CD1c-positive myeloid dendritic cell (primary cell): ENCODE data around the gene AFG1L.
"Not testable (repeated sequence)": the region's sequence is repeated elsewhere in the genome, so short reads cannot be mapped to it uniquely, and the experiment has no call there.

Experiments
- DNase-seq: peaks from one replicate; pipeline ENCODE4 v3.0.0-alpha.2; 2016; ENCODE audit errors: extremely low spot score

AFG1L gene

DNA sequence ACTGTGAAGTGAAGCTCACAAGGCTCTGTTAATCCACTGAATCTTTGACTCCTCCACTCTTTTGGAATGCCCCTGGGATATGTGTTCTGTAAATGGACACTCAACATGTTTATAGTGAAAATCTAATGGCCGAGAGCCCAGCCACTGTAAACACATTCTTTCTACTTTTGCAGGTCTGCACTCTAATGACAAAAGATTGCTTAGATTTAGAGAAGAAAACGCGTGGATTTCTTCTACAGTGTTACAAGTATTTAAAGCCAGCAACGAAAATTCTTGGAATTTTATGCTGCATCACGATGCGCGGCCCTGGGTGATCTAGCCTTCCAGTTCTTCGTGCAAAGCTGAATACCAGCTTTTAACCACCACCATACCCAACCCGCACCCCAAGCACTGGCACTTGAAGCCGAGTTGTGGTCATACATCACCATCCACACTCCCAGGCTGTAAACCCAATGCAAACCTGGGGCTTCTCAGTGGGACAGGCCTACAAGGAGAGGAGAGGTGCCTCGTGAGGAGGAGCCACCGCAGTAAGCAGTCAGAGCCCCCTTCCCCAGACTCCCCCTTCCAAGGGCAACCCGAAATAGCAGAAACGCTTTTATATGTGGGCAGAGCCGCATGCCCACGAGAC, 262.1 kb downstream of the AFG1L start:
- DNase-seq: no peak

DNA sequence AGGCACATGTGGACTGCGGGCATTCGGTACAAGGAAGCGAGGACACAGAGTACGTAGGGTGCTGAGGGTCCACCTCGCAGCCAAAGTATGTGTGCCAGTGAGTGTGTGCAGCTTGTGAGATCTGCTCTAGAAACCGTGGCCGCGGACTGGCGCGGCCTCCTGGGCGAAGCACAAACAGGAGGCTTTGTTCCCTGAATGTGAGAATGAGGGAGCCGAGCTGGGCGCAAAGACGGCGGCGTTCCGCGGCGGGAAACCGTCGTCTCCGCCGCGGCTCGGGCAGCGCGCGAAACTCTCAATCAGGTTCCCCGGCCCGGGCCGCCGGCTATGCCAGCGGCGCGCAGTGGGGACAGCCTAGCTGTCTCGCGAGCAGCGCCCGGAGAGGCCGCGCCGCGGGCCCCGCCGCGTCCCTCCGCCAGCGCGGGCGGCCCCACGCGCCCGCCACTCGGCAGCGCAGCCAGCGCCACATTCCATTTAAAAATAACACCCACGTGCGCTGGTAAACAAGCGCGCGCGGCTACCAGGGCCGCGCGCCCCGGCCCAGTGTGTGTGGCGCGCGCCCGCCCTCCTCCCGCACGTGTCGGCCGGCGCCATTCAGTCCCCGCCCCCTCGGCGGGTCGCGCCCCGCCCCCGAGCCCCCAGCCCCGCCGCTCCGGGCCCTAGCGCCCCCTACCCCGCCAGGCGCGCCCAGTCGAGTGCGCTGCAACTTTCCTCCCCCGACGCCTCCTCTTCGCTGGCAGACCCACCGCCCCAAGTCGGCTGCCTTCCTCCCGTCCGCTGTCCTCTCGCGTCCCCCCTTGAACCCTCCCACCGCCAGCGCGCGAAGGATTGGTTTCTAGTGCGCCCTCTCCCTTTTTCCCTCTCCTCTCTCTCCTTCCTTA, 262.9 kb downstream of the AFG1L start:
- DNase-seq: peak; percentile 92

DNA sequence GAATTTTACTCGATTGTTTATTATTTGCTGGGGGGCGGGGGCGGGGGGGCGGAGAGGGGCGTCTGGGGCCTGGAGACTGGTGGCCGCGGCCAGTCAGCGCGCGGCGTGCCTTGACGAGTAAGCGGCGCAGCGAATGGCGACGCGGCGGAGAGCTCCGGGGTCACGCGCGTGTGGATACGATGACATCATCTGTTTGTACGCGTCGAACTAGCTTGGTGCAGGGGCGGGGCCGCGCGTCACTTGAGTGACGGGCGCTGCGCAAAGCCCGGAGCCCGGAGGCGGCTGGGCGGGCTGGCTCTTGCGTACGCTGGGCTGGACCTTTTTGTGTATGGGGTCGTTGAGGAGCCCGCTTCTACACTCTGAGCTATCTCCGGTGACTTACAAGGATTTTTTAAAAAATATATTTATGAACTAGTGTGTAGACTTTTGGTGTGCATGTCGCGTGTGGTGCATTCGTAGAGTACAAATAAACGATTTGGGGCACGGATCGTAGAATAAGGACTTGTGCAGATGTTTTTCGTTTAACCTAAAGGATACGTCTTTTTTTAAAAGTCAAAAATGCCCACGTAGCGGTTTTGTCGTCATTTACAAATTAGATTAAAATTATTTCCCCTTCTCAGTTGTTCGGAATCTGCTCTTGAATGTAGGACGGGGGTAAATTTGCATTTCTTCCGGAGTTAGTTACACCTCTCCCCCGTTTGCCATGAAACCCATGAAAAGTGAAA, 263.7 kb downstream of the AFG1L start:
- DNase-seq: peak; percentile 100

DNA sequence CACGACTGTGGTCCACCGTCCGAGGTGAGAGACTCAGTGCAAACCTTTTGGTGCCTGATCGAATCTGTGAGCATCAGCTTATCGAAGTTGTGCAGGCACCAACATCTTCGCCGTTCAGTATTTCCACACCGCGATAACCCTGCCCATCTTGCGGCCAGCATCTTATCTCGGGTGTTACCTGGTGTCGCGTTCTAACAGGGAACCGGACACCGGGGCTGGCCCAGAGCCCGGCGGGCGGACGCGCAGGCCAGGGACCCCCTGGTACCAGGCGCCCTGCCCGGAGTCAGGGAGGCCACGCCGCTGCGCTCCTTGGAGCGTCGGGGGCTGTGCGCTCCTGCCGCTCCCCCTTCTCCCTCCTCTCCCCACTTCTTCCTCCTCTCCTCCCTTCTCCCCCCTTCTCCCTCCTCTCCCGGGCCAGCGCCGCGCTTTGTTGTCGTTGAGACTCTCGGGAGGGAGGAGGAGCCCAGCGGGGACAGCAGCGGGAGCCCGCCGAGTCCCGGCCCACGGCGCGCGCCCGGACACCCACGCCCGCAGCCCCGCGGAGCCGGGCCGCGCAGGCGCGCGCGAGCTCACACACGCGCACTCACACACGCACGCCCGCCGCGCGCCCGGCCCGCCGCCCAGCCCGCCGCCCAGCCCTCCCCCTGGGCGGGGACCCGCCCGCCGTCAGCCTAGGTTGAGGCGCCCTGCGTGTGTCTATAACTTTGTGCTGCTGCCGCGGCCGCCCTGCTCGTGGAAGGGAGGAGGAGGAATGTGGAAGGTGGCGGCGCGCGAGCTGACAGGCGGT, 264.4 kb downstream of the AFG1L start:
- DNase-seq: peak; percentile 96

DNA sequence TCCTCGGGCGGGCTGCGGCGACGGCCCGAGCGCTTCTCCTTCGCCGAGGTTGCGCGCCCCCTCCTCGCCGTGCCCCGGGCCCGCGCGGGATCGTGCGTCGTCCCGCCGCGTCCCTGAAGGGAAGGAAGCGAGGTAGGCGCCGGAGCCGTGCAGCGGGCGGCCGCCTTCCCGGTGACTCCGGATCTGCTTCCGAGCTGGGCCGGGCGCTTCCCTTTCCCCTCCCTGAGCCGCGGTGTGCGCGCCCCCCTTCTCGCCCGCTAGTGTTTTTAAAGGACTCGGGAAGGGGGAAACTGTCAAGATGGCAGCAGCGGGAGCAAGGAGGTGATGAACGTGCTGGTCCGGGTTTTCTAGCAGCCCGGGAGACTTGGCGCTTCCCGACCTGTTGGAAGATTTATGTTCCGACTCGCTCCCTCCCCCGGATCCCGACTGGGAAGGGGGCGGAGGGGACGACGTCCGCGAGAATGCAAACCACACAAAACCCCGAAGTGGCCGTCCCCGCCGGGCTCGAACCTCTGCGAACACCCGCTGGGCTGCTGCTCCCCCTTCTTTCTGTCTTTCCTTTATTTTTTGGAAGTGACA, 265.1 kb downstream of the AFG1L start:
- DNase-seq: no peak

DNA sequence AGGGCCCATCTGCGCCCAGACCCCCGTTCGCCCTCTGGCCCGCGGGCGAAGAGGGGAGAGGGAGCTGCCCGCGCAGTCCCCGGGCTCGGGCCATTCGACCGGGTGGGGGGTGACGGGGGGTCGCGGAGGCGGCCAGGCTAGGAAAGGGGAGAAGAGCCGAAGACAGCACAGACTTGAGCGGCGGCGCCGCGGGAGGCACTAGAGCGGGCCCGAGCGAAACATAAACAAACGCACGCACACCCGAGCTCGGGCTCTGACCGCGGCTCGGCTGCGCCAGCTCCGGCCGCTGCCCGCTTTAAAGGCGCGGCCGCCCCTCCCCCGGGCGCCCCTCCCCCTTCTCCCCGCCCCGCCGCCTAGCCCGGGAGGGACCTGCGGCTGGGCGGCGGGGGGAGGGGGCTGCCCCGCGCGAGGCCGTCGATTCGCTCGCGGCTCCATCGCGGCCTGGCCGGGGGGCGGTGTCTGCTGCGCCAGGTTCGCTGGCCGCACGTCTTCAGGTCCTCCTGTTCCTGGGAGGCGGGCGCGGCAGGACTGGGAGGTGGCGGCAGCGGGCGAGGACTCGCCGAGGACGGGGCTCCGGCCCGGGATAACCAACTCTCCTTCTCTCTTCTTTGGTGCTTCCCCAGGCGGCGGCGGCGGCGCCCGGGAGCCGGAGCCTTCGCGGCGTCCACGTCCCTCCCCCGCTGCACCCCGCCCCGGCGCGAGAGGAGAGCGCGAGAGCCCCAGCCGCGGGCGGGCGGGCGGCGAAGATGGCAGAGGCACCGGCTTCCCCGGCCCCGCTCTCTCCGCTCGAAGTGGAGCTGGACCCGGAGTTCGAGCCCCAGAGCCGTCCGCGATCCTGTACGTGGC, 265.8 kb downstream of the AFG1L start, which contains the start of gene FOXO3:
FOXO3 (plus strand) TSS at position 455 of the 846 bp plus-strand sequence; CDS start at position 747, 292 bp downstream.
- peak; percentile 88 for DNase-seq

DNA sequence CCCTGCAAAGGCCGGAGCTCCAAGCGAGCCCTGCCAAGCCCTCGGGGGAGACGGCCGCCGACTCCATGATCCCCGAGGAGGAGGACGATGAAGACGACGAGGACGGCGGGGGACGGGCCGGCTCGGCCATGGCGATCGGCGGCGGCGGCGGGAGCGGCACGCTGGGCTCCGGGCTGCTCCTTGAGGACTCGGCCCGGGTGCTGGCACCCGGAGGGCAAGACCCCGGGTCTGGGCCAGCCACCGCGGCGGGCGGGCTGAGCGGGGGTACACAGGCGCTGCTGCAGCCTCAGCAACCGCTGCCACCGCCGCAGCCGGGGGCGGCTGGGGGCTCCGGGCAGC, 266.4 kb downstream of the AFG1L start:
- DNase-seq: not testable (repeated sequence)

DNA sequence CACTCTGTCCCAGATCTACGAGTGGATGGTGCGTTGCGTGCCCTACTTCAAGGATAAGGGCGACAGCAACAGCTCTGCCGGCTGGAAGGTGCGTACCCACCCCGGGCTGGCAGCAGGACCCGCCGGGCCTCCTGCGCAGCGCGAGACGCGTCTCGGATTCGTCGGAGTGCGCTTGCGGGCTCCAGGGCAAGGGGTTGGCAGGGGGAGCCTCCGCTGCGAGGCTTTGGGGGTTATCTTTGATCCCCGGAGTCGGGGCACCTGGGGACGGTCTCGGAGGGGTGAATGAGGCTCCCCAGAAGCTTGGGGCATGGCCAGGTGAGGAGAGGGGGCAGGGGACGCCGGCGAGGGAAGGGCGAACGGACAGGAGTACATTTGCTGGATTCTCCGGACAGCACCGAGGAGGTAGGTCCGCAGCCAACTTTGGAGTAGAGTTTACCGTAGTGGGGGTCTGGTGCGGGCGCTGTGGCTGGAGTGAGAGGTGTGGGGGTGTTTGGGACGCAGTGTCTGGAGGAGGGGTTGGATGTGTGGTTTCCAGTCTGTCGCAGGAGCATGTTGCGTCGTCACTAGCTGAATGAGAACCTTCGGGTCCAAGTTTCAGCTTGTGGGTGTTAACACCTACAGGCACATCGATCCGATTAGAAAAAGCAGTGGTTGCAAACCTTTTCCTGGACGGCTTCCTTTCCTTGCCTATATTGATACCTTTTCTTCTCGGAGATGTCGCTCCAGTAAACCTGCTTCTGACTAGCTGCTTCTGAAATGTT, 267.1 kb downstream of the AFG1L start:
- DNase-seq: peak; percentile 53

DNA sequence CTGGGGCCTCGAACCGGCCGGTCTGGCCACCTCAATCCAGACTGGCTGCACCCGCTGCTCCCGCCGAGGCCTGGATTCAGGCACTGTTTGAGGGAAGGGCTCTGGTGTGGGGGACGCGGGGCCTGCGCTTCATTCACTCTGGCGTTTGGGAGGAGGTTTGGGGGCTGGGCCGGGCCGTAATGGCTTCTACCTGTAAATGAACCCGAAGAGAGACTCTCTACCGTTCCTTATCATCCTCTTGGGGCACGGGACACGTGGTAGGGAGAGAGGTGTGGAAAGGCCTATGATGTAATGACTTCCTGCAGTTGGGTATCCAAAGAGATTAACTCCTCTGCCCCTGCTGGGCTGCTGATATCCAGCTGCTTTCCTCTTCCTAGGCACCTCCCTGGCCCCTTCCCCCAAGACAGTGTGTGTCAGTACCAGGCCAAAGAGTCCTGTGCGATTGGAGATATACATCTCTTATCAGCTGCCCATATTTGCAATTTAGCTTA, 267.7 kb downstream of the AFG1L start:
- DNase-seq: peak; percentile 51

DNA sequence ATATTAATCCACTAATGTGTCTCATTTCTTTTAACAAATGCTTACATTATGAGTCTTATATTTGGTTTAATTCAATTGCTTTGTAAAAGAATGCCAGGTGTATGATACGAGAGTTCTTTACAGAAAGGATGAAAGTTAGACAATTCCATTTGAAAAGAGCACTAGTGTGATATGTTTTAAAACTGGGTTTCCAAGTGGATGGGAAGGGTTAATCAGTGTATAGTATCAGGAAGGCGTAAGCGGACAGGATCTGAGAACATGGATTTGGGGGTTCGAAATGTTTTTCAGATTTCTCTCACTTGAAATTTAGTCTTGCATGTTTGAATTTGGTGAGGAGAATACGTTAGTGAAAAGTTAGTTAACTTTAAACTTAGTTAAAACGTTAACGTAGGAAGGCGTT, 268.4 kb downstream of the AFG1L start:
- no peak for DNase-seq

DNA sequence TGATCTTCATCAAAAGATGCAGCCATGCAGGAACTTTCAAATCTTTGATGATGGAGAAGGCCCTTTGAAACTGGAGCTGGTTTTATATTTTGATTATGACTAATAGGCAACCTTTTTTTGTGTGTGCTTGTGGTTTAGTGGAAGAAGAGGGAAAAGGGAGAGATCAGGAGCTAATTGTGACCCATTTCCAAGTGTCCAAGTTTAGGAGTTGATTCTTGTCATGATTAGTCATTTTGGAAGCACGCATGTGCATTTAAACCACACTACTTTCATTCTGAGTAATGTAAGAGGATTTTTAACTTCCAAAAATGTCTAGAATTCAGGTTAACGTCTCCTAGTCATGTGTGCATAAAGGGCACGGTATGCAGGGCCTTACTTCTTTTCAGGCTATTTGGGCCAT, 269.3 kb downstream of the AFG1L start:
- DNase-seq: peak; percentile 85

DNA sequence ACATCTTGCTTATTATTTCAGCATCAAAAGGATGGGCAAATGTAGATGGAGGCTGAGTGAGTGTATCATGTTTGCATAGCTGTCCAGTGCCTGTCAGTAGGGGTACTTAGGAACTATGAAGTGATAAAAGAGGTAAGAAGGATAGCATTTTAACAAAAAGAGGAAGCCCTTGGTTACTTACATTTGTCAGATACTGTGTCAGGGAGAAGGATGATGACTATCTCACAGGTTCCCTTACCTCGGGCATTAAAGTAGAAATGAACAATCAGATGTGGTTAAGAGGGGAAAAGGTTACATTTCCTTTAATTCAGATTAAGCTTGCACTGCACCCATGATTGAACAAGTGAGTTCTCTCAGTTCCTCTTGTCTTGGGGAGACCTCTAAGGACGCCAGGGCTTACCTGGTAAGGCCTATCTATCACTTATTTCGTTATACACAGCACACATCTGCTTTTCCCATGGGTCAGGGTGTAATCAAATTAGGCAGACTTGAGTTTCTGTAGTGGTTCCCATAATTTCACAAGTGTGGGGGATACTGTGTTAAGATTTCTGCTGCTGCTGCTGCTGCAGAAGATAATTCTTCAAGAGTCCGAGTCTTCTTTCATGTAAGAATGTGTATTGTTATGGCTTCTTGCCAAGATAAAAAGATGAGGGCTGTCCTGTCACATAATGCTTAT, 270.4 kb downstream of the AFG1L start:
- DNase-seq: peak; percentile 89

DNA sequence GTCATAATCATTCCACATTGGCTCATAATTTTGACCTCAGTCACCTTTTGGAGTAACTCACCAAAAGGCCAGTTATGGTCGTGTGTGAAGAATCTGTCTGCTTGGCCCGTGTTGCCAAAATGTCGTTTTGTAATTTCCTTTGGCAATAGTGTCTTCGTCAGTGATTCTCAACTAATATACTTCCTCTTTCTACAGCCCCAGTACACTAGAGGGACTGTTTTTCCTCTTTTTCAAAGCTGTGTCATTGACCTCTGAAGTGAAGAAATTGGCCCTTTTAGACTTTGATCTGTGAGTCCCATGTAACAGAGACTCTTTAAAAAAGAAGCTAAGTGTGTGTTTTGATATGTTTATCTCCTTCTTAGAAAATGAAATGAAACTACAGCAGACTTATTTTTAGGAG, 271.0 kb downstream of the AFG1L start:
- DNase-seq: peak; percentile 96

DNA sequence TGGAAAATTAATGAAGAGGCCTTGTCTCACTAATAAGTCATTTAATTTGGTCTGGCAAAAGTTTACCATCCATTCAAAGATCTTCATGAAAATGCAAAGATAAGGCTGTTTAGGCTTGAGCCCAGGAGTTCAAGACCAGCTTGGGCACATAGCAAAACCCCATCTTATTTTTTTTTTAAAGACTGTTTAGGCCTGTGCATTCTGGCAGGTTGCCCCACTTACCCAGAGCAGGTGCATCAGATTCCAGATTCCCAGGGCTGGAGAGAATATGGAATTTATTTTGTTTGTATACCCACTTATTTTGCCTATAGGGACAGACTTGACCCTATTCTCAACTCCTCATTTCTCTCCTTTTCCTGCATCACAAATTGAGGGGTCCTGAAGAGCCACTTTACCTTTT, 271.6 kb downstream of the AFG1L start:
- DNase-seq: no peak

DNA sequence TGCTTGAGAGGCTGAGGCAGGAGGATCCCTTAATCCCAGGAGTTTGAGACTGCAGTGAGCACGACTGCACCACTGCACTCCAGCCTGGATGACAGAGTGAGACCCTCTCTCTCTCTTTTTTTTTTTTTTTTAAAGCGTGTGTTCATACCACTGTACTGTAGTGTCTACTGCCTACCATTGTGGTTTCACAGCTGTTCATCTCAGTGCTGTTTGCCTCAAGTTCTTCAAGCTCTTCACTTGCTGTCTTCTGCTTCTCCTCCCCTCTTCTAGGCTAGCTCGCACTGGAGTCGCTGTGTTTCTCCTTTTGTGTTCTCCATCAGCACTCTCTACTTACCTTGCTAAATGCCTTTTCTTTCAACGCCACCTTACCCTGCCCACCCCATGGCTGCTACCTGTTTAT, 273.2 kb downstream of the AFG1L start:
- no peak for DNase-seq

DNA sequence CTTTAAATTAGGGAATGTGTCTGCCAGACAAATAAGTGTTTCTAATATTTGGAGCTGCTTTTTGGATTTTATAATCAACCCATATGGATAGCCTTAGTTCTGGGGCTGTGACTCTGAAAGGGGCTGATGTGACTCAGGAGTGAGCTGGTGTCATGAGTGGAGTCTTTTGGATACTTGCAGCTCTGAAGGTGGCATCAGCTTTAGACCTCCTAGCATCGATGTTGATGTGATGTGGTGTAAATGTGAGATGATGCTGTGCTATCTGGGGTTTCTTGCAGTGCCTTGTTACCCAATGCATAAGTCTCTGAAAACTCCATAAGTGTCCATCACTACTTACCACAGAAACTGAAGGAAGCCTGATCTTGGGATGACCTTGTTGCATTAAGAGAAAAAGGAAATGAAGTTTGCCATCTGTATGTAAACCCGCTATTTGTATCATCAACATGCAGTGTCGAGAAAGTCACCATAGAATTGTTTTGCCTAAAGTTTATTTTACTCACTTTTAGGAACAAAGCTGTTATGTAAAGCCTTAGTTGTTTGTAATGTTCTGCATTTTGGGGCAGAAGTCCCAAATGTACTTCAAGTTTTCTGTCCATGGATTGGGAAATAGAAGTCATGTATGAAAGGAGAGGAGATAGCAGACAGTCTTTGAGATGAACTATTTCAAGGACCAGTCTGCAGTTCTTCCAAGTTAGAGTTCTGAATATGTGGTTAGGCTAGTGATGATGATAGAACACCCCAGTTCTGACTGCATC, 273.9 kb downstream of the AFG1L start:
- peak; percentile 35 for DNase-seq

DNA sequence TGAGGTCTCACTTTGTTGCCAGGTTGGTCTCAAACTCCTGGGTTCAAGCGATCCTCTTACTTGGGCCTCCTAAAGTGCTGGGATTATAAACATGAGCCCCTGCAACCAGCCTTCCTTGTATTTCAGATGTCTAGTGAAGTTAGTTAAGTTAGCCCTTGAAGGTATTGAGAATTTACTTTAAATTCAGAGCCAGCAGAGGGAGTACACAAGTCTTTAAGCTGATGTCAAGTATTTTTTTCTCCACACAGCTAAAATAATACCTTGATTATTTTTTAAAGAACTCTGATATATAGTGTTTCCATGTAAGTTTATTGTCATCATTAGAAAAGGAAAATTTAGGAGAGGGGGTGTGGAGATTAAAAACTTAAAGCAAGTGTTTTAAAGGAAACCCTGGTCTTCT, 275.7 kb downstream of the AFG1L start:
- DNase-seq: no peak

DNA sequence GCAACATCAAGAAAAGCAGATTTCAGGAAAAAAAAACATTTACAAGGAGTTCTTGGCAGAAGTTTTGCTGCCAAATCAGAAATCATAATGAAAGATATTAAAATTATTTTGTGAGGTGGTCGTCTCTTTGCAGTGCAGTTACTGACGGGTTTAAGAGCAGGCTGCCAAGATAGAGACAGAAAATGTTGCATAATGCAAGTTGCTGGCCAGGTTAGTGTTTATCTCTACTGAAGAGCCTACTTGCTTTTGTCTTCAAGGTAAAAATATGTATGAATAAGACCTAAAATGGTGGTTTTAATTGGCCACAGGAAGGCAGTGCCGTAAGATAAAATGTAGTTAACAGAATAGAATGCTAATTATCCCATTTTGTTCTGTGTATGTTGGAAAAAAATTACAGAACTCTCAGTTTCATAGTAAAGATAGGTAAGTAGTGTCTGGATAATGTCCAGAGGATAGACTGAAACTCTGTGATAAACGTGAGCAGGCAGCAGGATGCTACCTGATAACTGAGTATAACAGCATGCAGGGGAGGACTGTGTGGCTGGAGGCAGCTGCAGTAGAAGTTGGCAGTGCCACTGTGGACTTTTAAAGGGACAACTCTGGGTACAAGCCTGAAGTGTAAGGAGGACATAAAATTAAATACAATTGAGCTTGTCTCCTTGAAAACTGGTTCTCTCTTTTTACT, 279.7 kb downstream of the AFG1L start:
- DNase-seq: no peak
